HG03108 (cell line): ENCODE results near the gene EMX1.
"Not testable (repeated sequence)": the region's sequence is repeated elsewhere in the genome, so short reads cannot be mapped to it uniquely, and the experiment has no call there.

Source experiments
- ATAC-seq: cut with Tn5 transposase; IDR thresholded peaks from one replicate; pipeline ENCODE4 v1.9.1; 2021; ENCODE audit warnings: moderate library complexity; ENCODE audit not compliant: unreplicated experiment

The EMX1 gene

GRCh38 chr2:72898585-72898906 lies 18.8 kb upstream of the EMX1 start:
- ATAC-seq, result no peak

GRCh38 chr2:72900191-72900825 lies 17.0 kb upstream of the EMX1 start:
- ATAC-seq, result no peak

DNA sequence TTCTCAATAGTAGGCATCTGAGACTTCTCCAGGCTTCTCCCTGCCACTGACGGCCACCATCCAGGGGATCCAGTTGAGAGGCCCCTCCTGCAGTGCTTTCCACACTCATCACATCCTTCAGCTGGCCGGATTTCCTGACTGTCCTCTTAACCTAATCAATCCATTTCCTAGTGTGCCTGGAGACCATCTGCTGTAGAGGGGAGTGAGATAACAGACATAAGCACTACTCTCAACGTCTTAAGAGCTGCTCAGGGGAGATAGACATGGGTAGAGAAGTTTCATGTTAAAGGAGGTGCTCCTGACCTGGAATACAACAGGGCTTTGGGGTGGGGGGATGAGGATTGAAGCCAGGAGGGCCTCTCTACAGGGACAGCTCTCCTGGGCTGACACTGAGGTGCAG lies 15.9 kb upstream of the EMX1 start:
- ATAC-seq, result no peak

DNA sequence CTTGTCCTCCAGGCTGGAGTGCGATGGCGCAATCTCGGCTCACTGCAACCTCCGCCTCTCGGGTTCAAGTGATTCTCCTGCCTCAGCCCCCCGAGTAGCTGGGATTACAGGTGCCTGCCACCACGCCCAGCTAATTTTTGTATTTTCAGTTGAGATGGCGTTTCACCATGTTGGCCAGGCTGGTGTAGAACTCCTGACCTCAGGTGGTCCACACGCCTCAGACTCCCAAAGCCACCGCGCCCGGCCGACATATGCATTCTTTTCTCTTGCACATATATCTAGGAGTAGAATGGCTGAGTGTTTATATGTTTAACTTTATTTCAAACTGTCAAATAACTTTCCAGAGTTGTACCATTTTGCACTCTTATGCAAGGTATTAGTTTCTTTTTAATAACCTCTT lies 9.9 kb upstream of the EMX1 start:
- ATAC-seq, result not testable (repeated sequence)

DNA sequence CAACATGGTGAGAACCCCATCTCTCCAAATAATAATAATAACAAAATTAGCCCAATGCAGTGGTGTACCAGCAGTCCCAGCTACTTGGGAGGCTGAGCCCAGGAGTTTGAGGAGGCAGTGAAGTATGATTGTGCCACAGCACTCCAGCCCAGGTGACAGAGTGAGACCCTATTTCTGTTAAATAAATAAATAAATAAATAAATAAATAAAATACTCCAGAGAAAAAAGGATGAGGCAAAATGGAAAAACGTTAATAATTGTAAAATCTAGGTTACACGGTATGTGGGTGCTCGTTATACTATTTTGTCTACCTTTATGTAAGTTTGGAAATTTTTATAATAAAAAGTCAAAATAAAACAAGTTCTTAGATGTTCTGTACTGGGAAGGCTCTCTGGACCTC lies 8.6 kb upstream of the EMX1 start:
- ATAC-seq, result no peak

- ATAC-seq, result no peak
Measured at GRCh38 chr2:72911256-72911655, 6.1 kb upstream of the EMX1 start.

DNA sequence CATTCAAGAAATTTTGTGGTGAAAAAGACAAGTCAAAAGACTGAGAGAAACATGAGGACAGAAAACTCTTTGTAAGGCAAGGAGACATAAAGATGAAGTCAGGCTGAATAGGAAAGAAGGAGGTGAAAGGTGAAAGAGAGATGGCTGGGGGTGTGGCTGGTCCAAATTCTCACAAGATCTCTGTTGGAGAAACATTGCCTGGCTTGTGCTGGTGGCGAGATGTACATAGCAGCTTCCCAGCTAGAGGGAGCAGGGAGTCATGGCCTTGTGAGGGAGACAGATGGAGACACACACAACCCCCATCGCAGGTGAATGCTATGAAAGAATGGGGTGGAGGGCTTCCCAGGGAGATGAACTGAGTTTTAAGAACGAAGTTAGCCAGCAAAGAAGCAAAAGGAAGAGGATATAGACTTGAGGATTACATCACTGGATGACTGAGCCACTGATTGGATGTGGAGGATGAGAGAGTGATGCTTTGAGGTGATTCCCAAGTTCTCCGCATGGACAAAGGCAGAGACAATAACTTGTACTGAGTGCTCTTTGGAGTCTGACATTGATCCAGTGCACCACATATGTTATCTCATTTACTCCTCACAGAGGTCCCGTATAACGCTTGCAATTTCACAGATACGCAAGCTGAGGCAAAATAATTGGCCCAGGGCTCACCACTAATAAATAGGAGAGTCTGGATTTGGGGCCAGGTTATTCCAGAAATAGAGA lies 3.7 kb upstream of the EMX1 start:
- no peak for ATAC-seq

DNA sequence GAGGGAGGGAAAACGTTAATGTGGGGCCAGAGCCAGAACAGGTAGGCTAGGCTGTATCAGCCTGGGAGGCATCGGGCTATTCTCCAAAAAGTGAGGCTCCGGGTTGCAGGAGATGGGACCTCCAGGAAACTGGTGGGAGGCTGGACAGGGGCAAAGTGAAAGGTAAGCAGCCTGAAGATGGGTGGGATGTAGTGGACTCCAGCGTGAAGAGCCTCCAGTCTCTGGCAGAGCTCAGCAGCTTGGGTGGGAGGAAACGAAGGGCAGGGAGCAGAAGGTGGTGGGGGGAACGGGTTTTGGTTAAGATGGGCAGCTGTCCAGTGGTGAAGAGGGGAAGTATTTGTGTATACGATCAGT lies 3.1 kb upstream of the EMX1 start:
- no peak for ATAC-seq

- no peak for ATAC-seq
Measured at GRCh38 chr2:72914589-72915319, 2.6 kb upstream of the EMX1 start.

DNA sequence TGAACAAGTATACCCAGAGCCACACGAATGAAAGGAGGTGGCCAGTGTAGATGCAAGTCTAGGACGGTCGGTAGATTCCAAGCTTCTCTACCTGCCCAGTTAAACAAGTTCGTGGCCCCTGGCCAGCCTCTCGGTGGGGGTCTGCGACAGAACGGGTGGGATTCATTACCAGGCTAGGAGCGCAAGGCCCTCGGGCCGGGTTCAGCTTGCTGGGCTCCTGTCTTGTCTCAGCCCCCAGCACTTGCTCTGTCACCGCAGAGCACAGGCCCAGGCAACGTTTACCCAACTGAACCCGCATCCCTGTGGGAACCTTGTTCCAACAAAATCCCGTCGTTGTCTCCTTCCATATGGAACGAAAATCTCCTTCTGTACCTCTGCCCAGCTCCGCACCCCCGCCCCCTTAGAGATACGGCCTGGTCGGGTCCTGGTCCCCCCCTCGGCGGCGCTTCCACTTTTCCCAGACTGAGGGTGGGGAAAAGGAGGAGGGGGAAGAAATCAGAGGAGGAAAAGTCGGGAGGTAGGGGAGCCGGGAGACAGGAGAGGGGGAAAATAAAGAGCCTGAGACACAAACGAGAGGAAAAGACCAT lies 1.9 kb upstream of the EMX1 start:
- no peak for ATAC-seq

GRCh38 chr2:72915907-72916742 lies 1.2 kb upstream of the EMX1 start:
- peak; percentile 51 for ATAC-seq

GRCh38 chr2:72916743-72917137 lies 579 bp upstream of the EMX1 start:
- ATAC-seq, result no peak

DNA sequence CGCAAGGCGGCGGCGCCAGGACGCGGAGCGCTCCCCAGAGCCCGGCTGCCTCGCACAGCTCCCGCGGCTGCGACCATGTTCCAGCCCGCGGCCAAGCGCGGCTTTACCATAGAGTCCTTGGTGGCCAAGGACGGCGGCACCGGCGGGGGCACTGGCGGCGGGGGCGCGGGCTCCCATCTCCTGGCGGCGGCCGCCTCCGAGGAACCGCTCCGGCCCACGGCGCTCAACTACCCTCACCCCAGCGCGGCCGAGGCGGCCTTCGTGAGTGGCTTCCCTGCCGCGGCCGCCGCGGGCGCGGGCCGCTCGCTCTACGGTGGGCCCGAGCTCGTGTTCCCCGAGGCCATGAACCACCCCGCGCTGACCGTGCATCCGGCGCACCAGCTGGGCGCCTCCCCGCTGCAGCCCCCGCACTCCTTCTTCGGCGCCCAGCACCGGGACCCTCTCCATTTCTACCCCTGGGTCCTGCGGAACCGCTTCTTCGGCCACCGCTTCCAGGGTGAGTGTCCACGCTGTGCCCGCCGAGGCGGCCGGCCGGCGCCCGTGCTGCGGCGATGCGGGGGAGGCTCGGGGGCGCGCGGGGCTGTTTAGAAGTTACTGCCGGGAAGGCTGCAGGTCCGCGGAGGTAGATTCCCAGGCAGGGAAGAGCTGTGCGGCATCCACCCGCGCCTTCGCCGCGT lies 696 bp downstream of the EMX1 start:
- no peak for ATAC-seq

GRCh38 chr2:72919414-72920317 lies 2.3 kb downstream of the EMX1 start:
- no peak for ATAC-seq

- ATAC-seq, result no peak
Measured at GRCh38 chr2:72920318-72921087, 3.2 kb downstream of the EMX1 start.

DNA sequence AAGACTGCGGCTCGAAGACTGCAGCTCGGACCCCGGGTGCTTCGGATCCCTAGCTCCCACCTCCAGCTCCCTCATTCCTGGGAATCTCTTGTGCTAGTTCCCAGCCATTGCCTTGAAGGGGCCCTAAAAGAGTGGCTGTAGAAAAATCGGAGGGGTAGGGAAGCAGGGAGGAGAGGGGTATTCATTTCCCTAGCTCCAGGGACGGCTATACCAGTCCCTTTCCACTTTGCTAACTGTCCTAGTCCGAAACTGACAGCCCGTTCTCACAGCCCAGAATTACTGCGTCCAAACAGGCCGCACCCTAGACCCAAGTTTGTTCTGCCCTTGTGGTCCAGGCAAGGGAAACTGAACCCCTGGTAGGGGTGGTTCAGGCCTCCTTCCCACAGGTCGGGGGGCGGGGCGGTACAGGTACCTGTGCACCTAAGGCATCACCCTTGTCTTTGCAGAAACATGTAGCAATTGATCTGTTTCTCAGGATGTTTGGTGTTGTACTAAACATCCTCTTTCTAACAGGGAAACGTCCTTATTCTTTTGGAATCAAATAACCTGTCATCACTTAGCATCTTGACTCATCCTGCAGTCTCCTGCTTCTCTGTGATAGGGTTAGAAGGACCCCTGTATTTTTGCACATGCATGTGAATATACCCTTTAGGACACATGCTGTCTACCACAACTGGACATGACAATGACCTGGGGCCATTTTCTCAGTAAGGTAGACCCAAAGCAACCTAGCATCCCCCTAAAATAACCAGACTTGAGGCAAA lies 4.0 kb downstream of the EMX1 start:
- ATAC-seq, result no peak

DNA sequence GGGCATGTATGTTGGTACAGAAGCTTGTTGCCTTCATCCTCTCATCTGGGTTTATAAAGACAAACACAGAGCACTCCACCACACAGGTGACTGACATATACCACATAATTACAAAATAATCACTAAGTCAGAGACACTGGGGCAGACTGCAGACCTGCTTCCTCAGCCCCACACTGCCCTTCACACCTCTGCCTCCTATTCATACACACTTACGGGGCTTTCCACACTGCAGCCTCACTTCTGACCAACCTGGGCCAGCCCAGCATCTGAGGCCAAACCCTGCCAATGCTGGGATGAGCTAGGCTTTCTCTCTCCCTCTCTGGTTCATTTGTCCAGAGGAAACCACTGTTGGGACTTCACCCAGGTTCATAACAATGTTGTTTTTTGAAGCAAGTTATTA lies 4.5 kb downstream of the EMX1 start:
- no peak for ATAC-seq

DNA sequence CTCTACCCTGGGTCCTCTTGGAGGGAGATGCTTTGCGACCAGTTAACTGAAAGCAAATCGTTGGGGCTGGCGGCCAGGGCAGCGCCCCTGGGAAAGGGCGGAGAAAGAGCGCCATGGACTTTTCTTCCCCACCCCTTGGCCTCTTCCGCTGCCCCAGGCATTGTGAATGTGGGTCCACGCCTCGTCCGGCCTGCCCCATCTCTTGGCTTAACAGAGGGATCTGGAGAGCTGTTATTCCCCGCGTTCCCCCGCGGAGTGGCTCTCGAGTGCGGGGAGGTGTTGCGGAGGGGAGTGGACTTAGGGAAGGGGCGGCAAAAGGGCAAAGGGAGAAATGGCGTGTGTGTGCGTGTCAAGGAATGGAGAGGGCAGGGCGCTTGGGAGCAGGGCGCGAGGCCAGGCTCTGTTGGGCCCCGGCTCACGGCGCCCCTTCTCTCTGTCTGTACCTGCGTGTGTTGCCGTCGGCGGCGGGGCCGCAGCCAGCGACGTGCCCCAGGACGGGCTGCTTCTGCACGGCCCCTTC lies 6.6 kb downstream of the EMX1 start:
- no peak for ATAC-seq
